Daoy (cell line): ENCODE measurements around the gene TIMM44. TPM values are rescaled to one million over a fixed set of nuclear protein-coding genes. Genes with fewer than 3 reads are reported as not detected.

Source experiments
- total RNA-seq: library from RNA; depleted of rRNA; stranded (reverse); fragments of >200 nt; shearing (Covaris generic); gene quantifications from 2 replicates; pipeline ENCODE4 v1.2.3, GENCODE V29; 2014; rRNA removed

The TIMM44 gene
- total RNA-seq, 1 experiment from 2014 or later = 105 TPM

Other genes with a start within 250 kb of the TIMM44 start
- gene FCER2, start 241.5 kb downstream of the TIMM44 start, total RNA-seq = not detected in 2 replicates
- gene CLEC4G, start 211.6 kb downstream of the TIMM44 start, total RNA-seq = not detected in 2 replicates
- not detected in 2 replicates for gene CD209, start 196.1 kb downstream of the TIMM44 start, total RNA-seq
- gene CLEC4M, start 180.4 kb downstream of the TIMM44 start, total RNA-seq = not detected in 2 replicates
- 9.3 and 11.7 TPM in 2 replicates for gene EVI5L, start 113.4 kb downstream of the TIMM44 start, total RNA-seq
- not detected in 2 replicates for gene PRR36, start 69.3 kb downstream of the TIMM44 start, total RNA-seq
- 8.5 and 11.8 TPM in 2 replicates for gene LRRC8E, start 55.2 kb downstream of the TIMM44 start, total RNA-seq
- 8.4 and 8.8 TPM in 2 replicates for gene MAP2K7, start 39.8 kb downstream of the TIMM44 start, total RNA-seq
- 7.1 TPM in 1 of 2 replicates, not detected in the other for gene TGFBR3L, start 28.8 kb downstream of the TIMM44 start, total RNA-seq
- gene SNAPC2, start 23.3 kb downstream of the TIMM44 start, total RNA-seq = 33.4 and 33.7 TPM in 2 replicates
- 1.2 and 3.8 TPM in 2 replicates for gene CTXN1, start 17.5 kb downstream of the TIMM44 start, total RNA-seq
- 38.5 and 45.4 TPM in 2 replicates for gene ELAVL1, start 62.0 kb upstream of the TIMM44 start, total RNA-seq
- gene CCL25, start 109.1 kb upstream of the TIMM44 start, total RNA-seq = not detected in 2 replicates
- gene FBN3, start 205.9 kb upstream of the TIMM44 start, total RNA-seq = not detected in 2 replicates